ENCODE data around the gene IFNA5.

IFNA5 gene

GRCh38 chr9:21317956-21318923, 13.1 kb upstream of the IFNA5 start:
- H3K9ac ChIP-seq (ENCODE audit: low read length) = no peak overlapping the region

GRCh38 chr9:21316860-21317259, 11.7 kb upstream of the IFNA5 start:
- Histone ChIP-seq H3K4me2 (ENCODE audit: low read depth, low read length, poor library complexity, severe bottlenecking) (no peak overlapping the region), H3K9me2 (replicated peaks; ENCODE audit: insufficient read depth, low read length) (no peaks in the 10 kb centered on the region), H3K4me3 (ENCODE audit: insufficient read depth, low read length, poor library complexity, severe bottlenecking) (no peak overlapping the region), H3K9me3 (ENCODE audit: insufficient read depth, low read length) (no peaks in the 10 kb centered on the region), H3K79me2 (ENCODE audit: insufficient read depth, low read length) (no peaks in the 10 kb centered on the region), H2AFZ (ENCODE audit: low read depth, low read length, severe bottlenecking) (no peak overlapping the region), H3F3A (ENCODE audit: insufficient read depth) (no peaks in the 10 kb centered on the region), H3K27ac (ENCODE audit: low read depth, low read length) (no peak overlapping the region), H3K36me3 (ENCODE audit: low read length) (no peaks in the 10 kb centered on the region), H4K20me1 (ENCODE audit: low read depth, low read length) (no peaks in the 10 kb centered on the region), H3K9ac (ENCODE audit: low read length) (no peak overlapping the region), H3K27me3 (ENCODE audit: low read length) (no peaks in the 10 kb centered on the region)
- TF ChIP-seq EZH2phosphoT487 (conservative IDR thresholded peaks at IDR 0.05; ENCODE audit: low read length) (no peak), CTCF (IDR thresholded peaks at IDR 0.05; ENCODE audit: insufficient read depth, low read length, poor library complexity, severe bottlenecking) (no peak)

More at GRCh38 chr9:21317956-21318923, 13.1 kb upstream of the IFNA5 start:
- TF ChIP-seq CTCF (IDR thresholded peaks at IDR 0.05; ENCODE audit: insufficient read depth, low read length, poor library complexity, severe bottlenecking) = peak; percentile 78
- TF ChIP-seq EZH2phosphoT487 (conservative IDR thresholded peaks at IDR 0.05; ENCODE audit: low read length) = no peak
- no peaks in the 10 kb centered on the region for H3K9me2 ChIP-seq (replicated peaks; ENCODE audit: insufficient read depth, low read length)
- no peak overlapping the region for H2AFZ ChIP-seq (ENCODE audit: low read depth, low read length, severe bottlenecking)
- H3K27ac ChIP-seq (ENCODE audit: low read depth, low read length) = no peak overlapping the region
- no peak overlapping the region for H3K4me2 ChIP-seq (ENCODE audit: low read depth, low read length, poor library complexity, severe bottlenecking)
- H3K36me3 ChIP-seq (ENCODE audit: low read length) = no peaks in the 10 kb centered on the region
- no peaks in the 10 kb centered on the region for H3F3A ChIP-seq (ENCODE audit: insufficient read depth)
- no peaks in the 10 kb centered on the region for H3K9me3 ChIP-seq (ENCODE audit: insufficient read depth, low read length)
- no peaks in the 10 kb centered on the region for H3K79me2 ChIP-seq (ENCODE audit: insufficient read depth, low read length)
- H3K4me3 ChIP-seq (ENCODE audit: insufficient read depth, low read length, poor library complexity, severe bottlenecking) = no peak overlapping the region
- no peaks in the 10 kb centered on the region for H4K20me1 ChIP-seq (ENCODE audit: low read depth, low read length)
- no peaks in the 10 kb centered on the region for H3K27me3 ChIP-seq (ENCODE audit: low read length)

GRCh38 chr9:21316032-21316842, 11.1 kb upstream of the IFNA5 start:
- no peaks in the 10 kb centered on the region for H4K20me1 ChIP-seq (ENCODE audit: low read depth, low read length)
- no peak overlapping the region for H3K4me3 ChIP-seq (ENCODE audit: insufficient read depth, low read length, poor library complexity, severe bottlenecking)
- no peaks in the 10 kb centered on the region for H3K9me2 ChIP-seq (replicated peaks; ENCODE audit: insufficient read depth, low read length)
- no peaks in the 10 kb centered on the region for H3K27me3 ChIP-seq (ENCODE audit: low read length)
- H3K36me3 ChIP-seq (ENCODE audit: low read length) = no peaks in the 10 kb centered on the region
- H3K9ac ChIP-seq (ENCODE audit: low read length) = no peak overlapping the region
- no peak for TF ChIP-seq CTCF (IDR thresholded peaks at IDR 0.05; ENCODE audit: insufficient read depth, low read length, poor library complexity, severe bottlenecking)
- no peak for TF ChIP-seq EZH2phosphoT487 (conservative IDR thresholded peaks at IDR 0.05; ENCODE audit: low read length)
- no peaks in the 10 kb centered on the region for H3K9me3 ChIP-seq (ENCODE audit: insufficient read depth, low read length)
- no peaks in the 10 kb centered on the region for H3K79me2 ChIP-seq (ENCODE audit: insufficient read depth, low read length)
- no peak overlapping the region for H2AFZ ChIP-seq (ENCODE audit: low read depth, low read length, severe bottlenecking)
- H3F3A ChIP-seq (ENCODE audit: insufficient read depth) = no peaks in the 10 kb centered on the region
- H3K27ac ChIP-seq (ENCODE audit: low read depth, low read length) = no peak overlapping the region
- H3K4me2 ChIP-seq (ENCODE audit: low read depth, low read length, poor library complexity, severe bottlenecking) = no peak overlapping the region

Data from SU-DHL-6 (cell line).